ENCODE data around the gene SLC19A3. TPM values are rescaled to one million over a fixed set of nuclear protein-coding genes. Genes with fewer than 3 reads are reported as not detected.

Gene SLC19A3
- total and polyA plus RNA-seq, 2 experiments from 2014 or later = 0.65 to 0.71 TPM

- no peak overlapping the region for H3K4me2 ChIP-seq (ENCODE audit: unreplicated experiment)
- TF ChIP-seq EZH2 (IDR thresholded peaks at IDR 0.05; ENCODE audit: insufficient read depth, poor library complexity, severe bottlenecking) = no peak
- no peak for TF ChIP-seq EZH2phosphoT487 (IDR thresholded peaks at IDR 0.05; ENCODE audit: insufficient read depth, low read depth)
- in situ Hi-C loops (cut with MboI) = loop anchor here (10.0 kb wide), 1 partner anchor 89 kb away; no protein-coding TSS in a partner anchor
- H3K9ac ChIP-seq = no peak overlapping the region
- no peak overlapping the region for H3K4me3 ChIP-seq
- no peak overlapping the region for H3K27ac ChIP-seq
- no peaks in the 10 kb centered on the region for H3K9me2 ChIP-seq (ENCODE audit: insufficient read depth)
- no peak overlapping the region for H2AFZ ChIP-seq
- no peaks in the 10 kb centered on the region for H3K4me1 ChIP-seq (ENCODE audit: insufficient read depth)
- no peaks in the 10 kb centered on the region for H3K27me3 ChIP-seq (replicated peaks; ENCODE audit: insufficient read depth)
- H3F3A ChIP-seq (ENCODE audit: insufficient read depth) = no peaks in the 10 kb centered on the region
- WGBS, 2 experiments (ENCODE audit: low coverage in 1 of 2, low lambda C conversion rate in 2 of 2, missing lambda C conversion rate in 2 of 2) = 76 to 80% methylated on average over 6 of the region's 6 CpGs
- H3K9me3 ChIP-seq (ENCODE audit: low read depth) = no peaks in the 10 kb centered on the region
- no peaks in the 10 kb centered on the region for H3K79me2 ChIP-seq (ENCODE audit: insufficient read depth)
- DNase-seq = no peak
- no peaks in the 10 kb centered on the region for H3K36me3 ChIP-seq (ENCODE audit: low read depth)
- H4K20me1 ChIP-seq (ENCODE audit: insufficient read depth) = no peaks in the 10 kb centered on the region
These were observed 52.5 kb downstream of the SLC19A3 start for GRCh38 chr2:227665189-227665940.

- no peaks in the 10 kb centered on the region for H3K79me2 ChIP-seq (ENCODE audit: insufficient read depth)
- no peaks in the 10 kb centered on the region for H3K9me3 ChIP-seq (ENCODE audit: low read depth)
- DNase-seq = no peak
- H3K36me3 ChIP-seq (ENCODE audit: low read depth) = no peaks in the 10 kb centered on the region
- H3K4me1 ChIP-seq (ENCODE audit: insufficient read depth) = no peaks in the 10 kb centered on the region
- no peaks in the 10 kb centered on the region for H3F3A ChIP-seq (ENCODE audit: insufficient read depth)
- 35 to 37% methylated on average over 3 of the region's 3 CpGs for WGBS, 2 experiments (ENCODE audit: low coverage in 1 of 2, low lambda C conversion rate in 2 of 2, missing lambda C conversion rate in 2 of 2)
- H3K9me2 ChIP-seq (ENCODE audit: insufficient read depth) = no peaks in the 10 kb centered on the region
- no peaks in the 10 kb centered on the region for H3K27me3 ChIP-seq (replicated peaks; ENCODE audit: insufficient read depth)
- in situ Hi-C loops (cut with MboI) = loop anchor here (10.0 kb wide), 1 partner anchor 93 kb away; no protein-coding TSS in a partner anchor
- H3K27ac ChIP-seq = no peak overlapping the region
- no peaks in the 10 kb centered on the region for H4K20me1 ChIP-seq (ENCODE audit: insufficient read depth)
- H3K4me2 ChIP-seq (ENCODE audit: unreplicated experiment) = no peak overlapping the region
- no peak overlapping the region for H3K4me3 ChIP-seq
- H3K9ac ChIP-seq = no peak overlapping the region
- TF ChIP-seq EZH2phosphoT487 (IDR thresholded peaks at IDR 0.05; ENCODE audit: insufficient read depth, low read depth) = no peak
- no peak for TF ChIP-seq EZH2 (IDR thresholded peaks at IDR 0.05; ENCODE audit: insufficient read depth, poor library complexity, severe bottlenecking)
- H2AFZ ChIP-seq = no peak overlapping the region
These were observed 56.0 kb downstream of the SLC19A3 start for GRCh38 chr2:227661827-227662226.

- no peaks in the 10 kb centered on the region for H3F3A ChIP-seq (ENCODE audit: insufficient read depth)
- H3K4me1 ChIP-seq (ENCODE audit: insufficient read depth) = 0 out of 2 replicates have a peak, but pooled peaks cover under 1% of the 10 kb centered on the region
- DNase-seq = no peak
- H3K9me3 ChIP-seq (ENCODE audit: low read depth) = no peaks in the 10 kb centered on the region
- no peaks in the 10 kb centered on the region for H3K27me3 ChIP-seq (replicated peaks; ENCODE audit: insufficient read depth)
- no peak overlapping the region for H3K27ac ChIP-seq
- H3K9ac ChIP-seq = no peak overlapping the region
- TF ChIP-seq EZH2 (IDR thresholded peaks at IDR 0.05; ENCODE audit: insufficient read depth, poor library complexity, severe bottlenecking) (no peak), EZH2phosphoT487 (IDR thresholded peaks at IDR 0.05; ENCODE audit: insufficient read depth, low read depth) (no peak)
- H3K4me3 ChIP-seq = no peak overlapping the region
- H3K79me2 ChIP-seq (ENCODE audit: insufficient read depth) = no peaks in the 10 kb centered on the region
- H3K4me2 ChIP-seq (ENCODE audit: unreplicated experiment) = no peak overlapping the region
- in situ Hi-C loops (cut with MboI) = loop anchor here (10.0 kb wide), 1 partner anchor 94 kb away; no protein-coding TSS in a partner anchor
- WGBS, 2 experiments (ENCODE audit: low coverage in 1 of 2, low lambda C conversion rate in 2 of 2, missing lambda C conversion rate in 2 of 2) = 69 to 72% methylated on average over 7 of the region's 7 CpGs
- no peaks in the 10 kb centered on the region for H4K20me1 ChIP-seq (ENCODE audit: insufficient read depth)
- no peaks in the 10 kb centered on the region for H3K9me2 ChIP-seq (ENCODE audit: insufficient read depth)
- no peak overlapping the region for H2AFZ ChIP-seq
- H3K36me3 ChIP-seq (ENCODE audit: low read depth) = no peaks in the 10 kb centered on the region
These were observed 56.7 kb downstream of the SLC19A3 start for GRCh38 chr2:227661025-227661649.

- Histone ChIP-seq H3K79me2 (ENCODE audit: insufficient read depth) (no peaks in the 10 kb centered on the region), H2AFZ (no peak overlapping the region), H3K9me3 (ENCODE audit: low read depth) (no peaks in the 10 kb centered on the region), H3K9me2 (ENCODE audit: insufficient read depth) (no peaks in the 10 kb centered on the region), H3F3A (ENCODE audit: insufficient read depth) (peaks cover 13% of the 10 kb centered on the region; the same call in 1 of the 2 replicates), H3K4me1 (ENCODE audit: insufficient read depth) (peaks cover 27% of the 10 kb centered on the region), H3K9ac (no peak overlapping the region), H3K4me3 (no peak overlapping the region), H3K36me3 (ENCODE audit: low read depth) (no peaks in the 10 kb centered on the region), H3K27me3 (replicated peaks; ENCODE audit: insufficient read depth) (no peaks in the 10 kb centered on the region), H3K4me2 (ENCODE audit: unreplicated experiment) (no peak overlapping the region), H3K27ac (no peak overlapping the region), H4K20me1 (ENCODE audit: insufficient read depth) (no peaks in the 10 kb centered on the region)
- no peak for DNase-seq
- TF ChIP-seq EZH2phosphoT487 (IDR thresholded peaks at IDR 0.05; ENCODE audit: insufficient read depth, low read depth) (no peak), EZH2 (IDR thresholded peaks at IDR 0.05; ENCODE audit: insufficient read depth, poor library complexity, severe bottlenecking) (no peak)
- in situ Hi-C loops (cut with MboI) = no loop called here
- 79 to 81% methylated on average over 8 of the region's 8 CpGs for WGBS, 2 experiments (ENCODE audit: low coverage in 1 of 2, low lambda C conversion rate in 2 of 2, missing lambda C conversion rate in 2 of 2)
These were observed 60.5 kb downstream of the SLC19A3 start for GRCh38 chr2:227657199-227657845.
